ENCODE results near the gene CDON.

CDON gene

DNA sequence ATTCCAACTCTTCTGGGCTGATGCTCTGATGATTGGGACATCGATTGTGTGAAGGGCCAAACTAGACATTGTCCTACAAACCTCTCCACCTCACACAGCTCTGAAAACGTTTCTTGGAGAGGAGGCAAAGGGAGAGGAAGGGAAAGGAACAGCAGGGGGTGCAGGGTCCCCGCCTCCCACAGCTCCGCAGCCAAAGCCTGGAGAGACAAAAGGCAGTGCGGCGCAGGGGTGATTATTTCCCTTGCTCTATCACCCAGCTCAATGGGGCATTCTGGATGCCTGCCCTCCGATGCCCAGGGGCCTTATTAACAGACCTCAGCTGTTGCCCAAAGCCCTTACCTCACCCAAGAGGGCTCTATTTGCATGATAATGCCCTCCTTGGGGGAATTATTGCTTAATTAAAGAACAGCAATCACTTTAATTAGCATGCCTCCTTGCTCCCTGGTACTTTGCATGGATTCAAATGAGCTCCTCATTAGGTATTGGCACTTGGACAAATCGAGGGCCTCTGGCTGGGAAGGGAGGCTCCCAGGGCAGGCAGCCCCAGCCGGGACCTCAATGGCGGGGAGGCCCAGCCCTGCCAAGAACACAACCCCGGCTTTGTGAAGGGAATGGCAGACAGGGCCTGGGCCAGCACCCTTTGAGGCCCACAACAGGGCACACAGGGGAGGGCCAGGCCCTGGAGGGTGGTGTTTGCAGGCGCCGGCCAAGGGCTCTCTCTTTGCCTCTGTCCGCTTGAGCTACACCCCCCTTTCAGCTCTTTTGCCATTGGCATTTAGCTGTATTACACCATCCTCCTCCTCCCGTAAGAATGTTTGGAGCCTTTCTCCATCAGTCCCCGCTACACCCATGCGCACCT is 19.8 kb upstream of the CDON start:
- DNase-seq (ENCODE audit: low read depth in 2 of 2): no peak

DNA sequence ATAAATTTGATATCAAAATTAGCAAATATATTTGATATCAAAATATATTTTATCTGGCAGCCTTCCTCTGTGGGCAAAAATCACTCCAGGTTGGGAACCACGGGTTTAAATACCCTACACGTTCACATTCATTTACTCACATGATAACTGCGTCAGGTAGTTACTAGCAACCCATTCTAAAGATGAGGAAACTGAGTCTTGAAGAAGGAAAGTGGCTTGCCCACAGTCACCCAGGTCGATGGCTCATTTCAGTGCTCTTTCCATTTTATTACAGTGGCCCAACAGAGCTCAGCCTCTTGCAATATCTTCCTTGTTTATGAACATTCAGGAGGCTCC is 19.2 kb upstream of the CDON start:
- DNase-seq (ENCODE audit: low read depth in 2 of 2): no peak

DNA sequence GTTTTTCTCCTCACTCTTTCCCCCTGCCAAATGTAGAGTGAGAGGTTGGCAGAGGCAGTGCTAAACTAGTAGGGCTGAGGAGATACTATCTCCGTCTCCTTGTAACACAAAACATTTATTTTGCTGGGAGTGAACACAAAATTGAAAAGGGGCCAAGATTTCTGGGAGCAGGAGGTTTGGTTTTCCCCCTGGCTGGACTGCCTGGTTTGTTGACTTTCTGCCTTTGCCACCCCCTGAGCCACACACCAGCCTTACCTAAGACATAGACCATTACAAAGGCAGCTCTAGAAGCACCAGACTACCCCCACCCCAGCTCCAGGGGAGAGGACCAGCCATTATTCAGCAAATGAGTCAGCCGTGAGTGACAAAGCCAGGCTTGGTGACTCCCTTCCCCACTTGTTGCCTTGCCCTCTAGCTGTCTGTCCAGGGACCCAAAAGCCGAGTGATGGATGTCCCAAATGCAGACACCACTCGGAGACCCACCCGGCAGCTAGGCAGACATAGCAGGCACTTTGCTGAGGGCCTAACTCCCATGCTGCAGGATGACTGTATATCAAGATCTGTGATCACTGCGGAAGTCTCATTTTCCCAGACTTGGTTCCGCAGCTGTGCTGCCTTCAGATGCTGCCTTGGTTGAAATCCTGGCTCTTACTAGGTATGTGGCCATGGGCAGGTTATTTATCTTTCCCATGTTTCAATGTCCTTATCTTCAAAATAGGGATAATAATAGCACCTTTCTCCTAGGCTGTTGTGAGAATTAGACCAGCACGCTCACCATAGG is 17.7 kb upstream of the CDON start:
- DNase-seq (ENCODE audit: low read depth in 2 of 2): no peak

DNA sequence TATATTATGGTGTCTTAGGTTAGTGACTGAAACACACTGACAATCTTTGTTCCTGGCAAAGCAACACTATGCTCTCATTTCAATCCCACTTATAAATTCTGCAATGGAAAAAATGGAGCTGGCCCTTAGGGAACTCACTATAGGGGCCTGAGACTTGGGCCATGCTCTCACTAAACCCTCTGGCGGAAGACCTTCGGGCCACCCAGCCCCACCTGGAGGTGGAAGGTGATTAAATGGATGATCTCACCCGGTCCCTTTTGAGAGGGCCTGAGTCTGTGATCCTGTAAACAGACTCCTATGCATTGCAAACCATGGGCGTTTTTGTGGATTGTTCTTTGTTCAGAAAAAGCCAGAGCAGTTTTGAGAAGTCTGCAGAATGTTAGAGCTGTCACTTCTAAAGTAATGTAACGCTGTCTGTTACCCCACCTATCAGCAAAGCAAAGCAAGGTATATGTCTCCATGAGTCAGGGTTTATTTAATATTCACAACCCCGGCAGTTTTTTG is 17.0 kb upstream of the CDON start:
- no peak for DNase-seq (ENCODE audit: low read depth in 2 of 2)

DNA sequence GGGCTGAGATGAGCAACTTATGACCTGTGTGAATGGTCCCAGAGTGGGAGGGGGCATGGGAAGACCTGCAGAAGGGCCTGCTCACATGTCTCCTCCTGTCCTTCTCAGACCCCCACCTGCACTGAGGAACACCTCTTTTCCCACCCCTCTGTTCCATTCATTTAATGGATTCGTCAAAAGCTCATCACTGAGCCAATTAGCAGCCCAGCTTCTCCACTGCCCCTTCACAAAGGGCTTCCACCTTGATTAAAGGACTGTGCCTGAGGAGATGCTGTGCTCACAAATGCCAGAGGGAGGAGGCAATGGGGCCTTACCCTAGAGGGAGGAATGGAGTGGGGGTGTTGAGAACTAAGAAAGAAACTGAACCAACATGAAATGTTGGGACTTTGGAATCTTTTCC is 14.0 kb upstream of the CDON start:
- DNase-seq (ENCODE audit: low read depth in 2 of 2): no peak

DNA sequence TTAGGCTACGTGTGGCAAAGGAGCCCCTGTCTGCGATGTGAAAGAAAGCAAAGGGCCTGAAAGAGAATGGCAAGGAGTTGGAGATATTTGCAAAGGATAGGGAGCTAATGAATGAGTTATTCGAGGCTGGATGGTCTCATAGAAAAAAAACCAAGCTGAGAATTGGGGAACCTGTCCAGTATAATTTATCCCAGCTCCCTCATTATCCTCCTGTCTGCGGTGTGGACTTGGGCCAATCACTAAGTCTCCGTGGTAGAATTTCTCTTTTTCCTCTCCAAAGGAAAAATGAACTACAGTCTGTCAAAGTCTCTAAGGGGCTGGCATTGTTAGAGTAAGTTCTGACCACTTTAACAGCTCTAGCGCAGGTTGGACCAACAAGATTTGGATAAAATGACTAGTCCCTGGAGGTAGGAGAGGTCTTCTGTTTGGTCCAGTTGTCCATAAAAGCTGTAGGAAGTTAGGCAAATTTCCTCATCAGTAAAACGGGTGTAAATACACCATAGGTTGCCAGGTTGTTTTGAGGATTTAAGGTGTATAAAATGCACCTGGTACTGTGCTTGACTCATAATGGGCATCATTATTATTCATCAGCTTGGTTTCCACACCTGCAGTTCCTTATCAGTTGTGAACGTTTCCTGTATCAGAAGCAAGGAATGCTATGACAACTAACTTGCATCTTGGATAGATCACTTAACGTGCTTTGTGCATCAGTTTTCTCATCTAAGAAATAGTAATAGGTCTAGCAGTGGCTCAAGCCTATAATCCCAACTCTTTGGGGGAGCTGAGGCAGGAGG is 10.3 kb upstream of the CDON start:
- no peak for DNase-seq (ENCODE audit: low read depth in 2 of 2)

DNA sequence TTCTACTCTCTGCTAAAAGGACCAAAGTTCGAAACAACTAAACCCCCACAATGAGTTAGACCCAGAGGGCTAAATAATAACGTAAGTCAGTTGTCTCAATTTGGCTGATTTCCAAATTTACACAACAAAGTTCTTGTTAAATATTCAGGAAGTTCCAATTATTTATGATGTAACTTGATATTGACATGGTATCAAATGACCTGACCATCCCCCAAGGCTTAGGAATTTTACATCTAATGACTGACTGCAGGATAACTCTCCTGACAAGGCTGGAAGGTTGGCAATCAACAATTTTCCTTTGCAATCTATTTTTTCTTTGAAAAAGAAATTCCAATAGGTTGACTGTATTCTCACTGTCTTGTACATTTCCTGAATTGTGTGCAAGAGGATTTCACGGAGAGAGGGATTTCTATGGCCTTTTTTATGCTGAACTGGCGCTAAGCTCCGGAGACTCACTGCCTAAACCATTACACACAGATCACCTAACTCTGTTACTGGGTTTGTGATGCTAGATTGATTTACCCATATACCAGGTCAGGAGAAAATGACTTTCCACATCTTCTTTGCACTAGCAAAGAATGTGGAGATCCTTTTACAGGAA is 9.6 kb upstream of the CDON start:
- no peak for DNase-seq (ENCODE audit: low read depth in 2 of 2)

DNA sequence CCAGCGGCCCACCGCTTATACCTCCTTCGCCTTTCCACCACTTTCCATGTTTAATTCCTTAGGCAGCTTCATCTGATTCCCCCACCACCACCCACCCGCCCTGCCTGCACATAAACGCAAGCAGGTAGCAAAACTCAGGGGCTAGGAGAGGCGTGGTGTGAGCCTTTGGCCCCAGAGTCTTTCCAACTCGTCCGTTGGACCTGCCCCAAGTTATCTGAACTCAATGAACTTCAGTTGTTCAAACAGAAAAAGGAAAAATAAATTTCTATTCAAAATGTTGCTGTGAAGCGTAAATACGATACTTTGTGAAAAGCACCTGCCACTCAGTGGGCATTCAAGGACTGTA is 814 bp upstream of the CDON start:
- no peak for DNase-seq (ENCODE audit: low read depth in 2 of 2)

DNA sequence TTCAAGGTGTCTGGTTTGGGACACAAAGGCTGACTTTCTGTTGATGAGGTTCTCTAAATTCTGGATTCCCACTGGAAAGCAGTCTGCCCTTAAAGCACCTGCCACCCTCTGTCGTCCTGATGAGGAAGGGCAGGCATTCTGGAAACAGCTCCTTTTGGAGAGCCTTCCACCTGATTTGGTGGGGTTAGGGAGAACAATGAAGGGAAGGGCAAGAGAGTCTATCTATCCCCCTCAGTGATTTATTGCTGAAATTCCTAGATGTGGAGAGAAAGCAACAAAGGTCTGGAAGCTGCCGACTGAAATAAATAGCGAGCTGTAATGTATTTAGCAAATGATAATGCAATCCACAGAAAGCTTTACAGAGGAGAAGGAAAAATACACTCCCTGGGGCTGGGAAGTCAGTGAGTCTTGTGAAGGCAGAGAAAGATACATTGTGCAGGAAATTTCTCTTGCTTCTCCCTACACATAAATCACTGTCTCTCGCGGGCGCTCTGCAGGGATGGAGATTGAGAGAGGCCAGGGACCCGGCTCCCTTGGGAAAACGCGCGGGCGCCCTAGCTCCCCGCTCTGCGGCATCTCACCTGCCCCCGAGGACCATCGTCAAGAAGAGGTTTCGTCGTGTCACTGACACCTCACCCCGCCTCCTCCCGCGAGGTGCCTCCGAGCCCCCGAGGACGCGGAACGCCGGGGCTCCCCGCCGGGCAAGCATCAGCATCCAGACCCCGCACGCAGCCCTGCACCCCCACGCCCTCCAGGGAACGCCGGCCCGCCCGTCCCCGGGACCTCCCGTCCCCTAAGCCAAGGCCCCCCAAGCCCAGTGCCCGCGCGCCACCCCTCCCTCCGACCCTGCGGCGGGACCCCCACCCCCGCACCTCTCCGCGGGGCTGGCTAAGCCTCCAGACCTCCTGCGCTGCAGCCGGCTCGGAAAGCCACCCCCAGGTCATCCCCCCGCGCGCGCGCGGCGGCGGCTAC is 673 bp downstream of the CDON start:
- DNase-seq (ENCODE audit: low read depth in 2 of 2): peak in 1 of 2 donors; percentile 3

DNA sequence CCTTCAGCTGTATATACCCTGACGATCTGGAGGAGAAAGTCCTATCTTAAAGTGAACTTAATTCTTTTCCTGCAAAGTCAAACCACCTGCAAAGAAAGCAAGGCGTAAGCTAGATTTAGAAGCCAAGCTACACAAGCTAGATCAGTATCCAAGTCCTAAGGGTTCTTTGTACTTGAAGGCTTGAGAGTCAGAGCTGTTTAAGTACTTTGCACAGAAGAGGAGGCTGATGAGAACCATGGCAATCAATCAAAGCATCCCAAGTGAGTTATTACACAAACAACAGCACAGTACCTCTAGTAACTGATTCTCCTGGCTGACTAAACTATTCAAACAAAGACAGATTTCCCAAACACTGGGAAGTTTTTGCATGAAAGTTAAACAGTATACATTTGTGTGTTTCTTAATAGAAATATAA is 1.9 kb downstream of the CDON start:
- DNase-seq (ENCODE audit: low read depth in 2 of 2): no peak

DNA sequence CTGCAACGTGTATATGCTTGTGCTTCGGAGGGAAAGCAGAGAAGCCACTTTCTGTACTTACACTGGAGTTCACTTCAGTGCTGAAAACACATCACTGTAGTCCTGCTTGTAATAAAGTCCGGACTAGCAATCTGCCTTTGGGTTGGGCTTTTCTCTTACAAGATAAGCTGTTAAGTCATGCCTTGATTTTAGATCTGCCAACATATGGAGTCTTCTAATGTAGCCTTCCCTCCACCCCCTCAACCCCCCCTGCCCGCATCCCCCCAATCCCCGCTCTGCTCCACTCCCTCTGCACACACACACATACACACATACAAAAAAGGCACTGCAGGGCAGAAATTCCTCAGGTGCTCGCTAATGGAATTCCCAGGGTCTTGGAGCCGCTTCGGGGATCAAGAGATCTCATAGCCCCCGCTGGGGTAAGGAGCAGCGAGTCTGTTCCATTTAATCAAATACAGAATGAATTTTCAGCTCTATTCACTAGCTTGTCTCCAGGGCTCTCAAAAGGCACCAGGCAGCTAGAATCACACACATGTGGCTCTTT is 3.4 kb downstream of the CDON start:
- DNase-seq (ENCODE audit: low read depth in 2 of 2): no peak

DNA sequence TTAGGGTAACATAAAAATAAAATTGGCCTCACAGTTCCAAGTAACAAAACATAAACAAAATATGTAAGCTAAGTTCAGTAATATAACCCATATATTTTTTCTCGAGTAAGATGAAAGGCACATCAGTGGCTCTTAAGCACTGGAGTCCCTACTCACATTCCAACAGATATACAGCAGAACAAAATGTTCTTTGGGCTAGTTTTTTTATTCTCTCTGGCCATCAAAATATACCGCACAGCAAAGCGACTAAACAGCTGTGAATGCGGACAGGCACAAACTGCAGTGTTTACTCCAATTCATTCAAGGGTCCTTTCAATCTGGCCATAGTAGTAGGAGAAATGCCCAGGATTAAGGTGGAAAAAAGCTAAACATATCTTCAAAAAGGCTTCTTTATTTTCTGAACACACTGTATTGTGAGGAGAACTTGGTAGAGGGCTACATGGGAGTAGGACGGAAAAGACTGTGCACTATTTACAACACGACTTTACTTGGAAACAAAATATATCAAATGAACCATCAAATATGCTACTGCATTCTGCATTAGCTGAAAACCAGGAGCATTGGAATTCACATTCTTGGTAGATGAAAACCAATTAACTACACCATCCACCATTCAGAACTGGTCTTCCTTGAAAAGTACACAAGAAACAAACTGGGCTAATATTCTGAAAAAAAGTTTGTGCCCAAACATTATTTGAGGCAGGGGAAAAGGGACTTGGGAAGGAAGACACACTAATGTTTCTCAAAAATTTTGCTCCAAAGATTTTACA is 4.4 kb downstream of the CDON start:
- no peak for DNase-seq (ENCODE audit: low read depth in 2 of 2)

DNA sequence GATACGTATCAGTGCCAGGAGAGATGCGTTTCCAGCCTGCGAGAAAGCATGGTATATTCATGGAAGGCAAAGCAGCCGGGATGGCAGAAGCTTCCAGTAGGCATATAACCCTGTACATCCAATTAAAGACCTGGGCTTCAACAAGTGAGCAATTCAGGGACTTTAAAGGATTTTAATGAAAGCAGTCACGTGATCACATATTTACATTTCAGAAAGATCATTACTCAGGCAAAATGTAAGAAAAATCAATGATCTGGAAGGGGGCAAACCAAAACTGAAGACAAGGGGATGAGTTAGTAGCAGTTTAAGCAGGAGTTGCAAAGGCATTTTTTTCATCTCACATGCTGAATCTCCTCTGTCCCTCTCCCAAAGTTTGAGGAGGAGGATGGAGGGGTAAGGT is 7.8 kb downstream of the CDON start:
- DNase-seq (ENCODE audit: low read depth in 2 of 2): no peak

DNA sequence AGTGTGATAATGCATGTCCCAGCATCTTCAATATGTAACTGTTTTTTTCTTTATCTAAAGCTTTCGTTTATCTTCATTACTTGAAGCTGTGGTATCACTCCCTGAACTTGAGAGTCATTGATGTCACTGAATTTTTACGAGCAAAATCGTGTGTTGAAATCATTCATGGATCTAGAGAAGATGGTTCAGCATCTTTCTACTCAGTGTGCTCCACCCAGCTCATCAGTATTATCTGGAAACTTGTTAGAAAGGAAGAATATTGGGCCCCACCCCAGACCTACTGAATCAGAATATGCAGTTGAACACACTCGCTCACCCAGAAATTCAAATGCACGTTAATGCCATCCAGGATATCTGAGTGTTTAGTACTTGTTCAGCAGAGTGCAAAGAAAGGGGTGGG is 8.3 kb downstream of the CDON start:
- no peak for DNase-seq (ENCODE audit: low read depth in 2 of 2)

DNA sequence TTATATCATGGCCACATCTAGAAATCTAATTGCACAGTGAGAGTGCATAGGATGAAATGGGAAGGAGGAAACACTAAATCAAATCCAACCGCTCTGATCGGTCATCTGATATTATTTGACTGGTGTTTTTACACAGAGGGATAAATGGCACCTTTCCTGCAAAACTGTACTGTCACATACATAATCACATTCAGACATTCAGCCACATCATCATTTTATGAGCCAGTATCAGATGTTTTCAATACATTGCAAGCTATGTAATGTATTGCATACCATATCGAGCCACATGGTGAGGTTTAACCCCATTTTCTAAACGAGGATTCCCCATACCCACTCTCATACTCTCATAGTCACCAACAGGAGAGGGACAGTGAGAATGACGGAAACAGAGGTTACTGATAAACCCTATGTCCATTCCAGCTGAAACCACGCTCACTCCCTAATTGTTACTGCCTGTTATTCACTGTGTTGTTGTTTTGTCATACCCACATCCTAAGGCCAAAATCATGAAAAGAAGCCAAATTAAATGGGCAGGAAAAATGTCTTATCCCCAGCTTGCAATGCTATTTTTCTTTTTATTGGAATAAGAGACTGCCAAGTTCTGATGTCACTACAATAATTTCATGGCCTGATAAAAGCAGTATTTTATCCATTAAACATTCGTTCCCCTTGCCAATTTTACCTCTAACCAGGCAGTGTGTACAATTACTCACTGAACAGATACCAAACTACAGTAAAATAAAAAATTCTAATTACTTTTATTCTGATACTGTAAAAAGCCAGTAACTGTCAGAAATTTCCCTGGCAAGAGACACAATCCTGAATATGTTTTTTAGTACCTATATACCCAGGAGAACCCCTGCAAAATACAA is 9.0 kb downstream of the CDON start:
- no peak for DNase-seq (ENCODE audit: low read depth in 2 of 2)

DNA sequence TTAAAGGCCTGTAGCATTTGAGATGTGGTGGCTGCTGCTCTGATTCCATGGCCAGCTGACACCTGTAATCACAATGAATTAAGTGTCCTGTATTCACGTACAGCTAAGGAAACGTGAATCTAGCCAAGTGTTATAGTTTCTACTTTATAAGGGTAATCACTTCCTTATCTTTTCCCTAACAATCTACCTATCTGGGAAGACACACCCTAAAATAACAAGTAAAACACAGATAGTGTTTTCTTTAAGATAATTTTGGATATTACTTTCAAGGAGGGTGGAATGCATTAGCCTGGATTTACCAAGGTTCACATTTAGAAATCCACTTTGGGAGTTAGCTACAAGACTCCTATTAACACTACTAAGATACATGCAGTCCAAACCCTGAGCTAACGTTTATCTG is 11.5 kb downstream of the CDON start:
- no peak for DNase-seq (ENCODE audit: low read depth in 2 of 2)

DNA sequence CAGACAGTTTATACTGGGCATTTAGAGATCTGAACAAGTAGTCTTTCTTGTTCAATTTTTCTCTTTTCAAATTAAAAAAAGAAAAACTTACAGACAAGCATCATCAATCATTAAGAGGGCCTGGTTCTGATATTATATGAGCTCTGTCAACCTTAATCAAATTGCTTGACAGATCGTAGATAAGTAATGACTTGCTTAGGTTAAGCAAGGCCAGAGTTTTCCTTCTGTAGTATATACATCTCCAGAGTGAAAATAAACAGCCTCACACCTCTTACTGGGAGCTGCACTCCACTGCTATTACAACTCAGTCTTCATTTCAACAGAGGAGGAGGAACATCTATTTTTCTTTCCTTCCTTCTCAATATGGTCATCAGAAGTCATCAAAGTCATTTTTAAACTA is 13.5 kb downstream of the CDON start:
- DNase-seq (ENCODE audit: low read depth in 2 of 2): no peak

DNA sequence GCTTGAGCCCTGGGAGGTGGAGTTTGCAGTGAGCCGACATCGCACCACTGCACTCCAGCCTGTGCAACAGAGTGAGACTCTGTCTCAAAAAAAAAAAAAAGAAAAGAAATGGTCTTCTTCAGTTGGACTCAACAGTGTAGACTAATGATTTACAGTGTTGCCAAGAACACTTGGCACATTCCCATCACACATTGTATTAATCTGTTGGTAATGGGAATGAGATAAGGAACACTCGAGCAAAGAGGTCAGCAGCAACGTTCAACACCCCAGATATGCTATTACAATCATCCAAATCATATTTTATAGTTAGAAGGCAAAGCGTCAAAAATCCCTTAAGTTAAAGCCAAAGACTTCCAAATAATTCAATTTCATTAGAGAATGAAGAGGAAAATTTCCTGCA is 14.5 kb downstream of the CDON start:
- no peak for DNase-seq (ENCODE audit: low read depth in 2 of 2)

Measured in activated CD8-positive, alpha-beta memory T cell treated with anti-CD3 and anti-CD28 coated beads for 4 hours (primary cell).